Measurements from ENCODE around the gene MOSMO.
"Not testable (repeated sequence)": the region's sequence is repeated elsewhere in the genome, so short reads cannot be mapped to it uniquely, and the experiment has no call there.

MOSMO gene

GRCh38 chr16:22003195-22003594 is 4.7 kb upstream of the MOSMO start:
- DNase-seq: no peak

GRCh38 chr16:22004341-22004740 is 3.6 kb upstream of the MOSMO start:
- no peak for DNase-seq

- no peak for DNase-seq
Observed at GRCh38 chr16:22005746-22006145, 2.2 kb upstream of the MOSMO start.

- no peak for DNase-seq
Observed at GRCh38 chr16:22006636-22007035, 1.3 kb upstream of the MOSMO start.

GRCh38 chr16:22007159-22007508 is 777 bp upstream of the MOSMO start:
- DNase-seq: peak; percentile 42

GRCh38 chr16:22008215-22009059 is 526 bp downstream of the MOSMO start:
- peak; percentile 56 for DNase-seq

GRCh38 chr16:22010902-22011301 is 3.0 kb downstream of the MOSMO start:
- DNase-seq: no peak

- DNase-seq: no peak
Observed at GRCh38 chr16:22012241-22012640, 4.3 kb downstream of the MOSMO start.

GRCh38 chr16:22013486-22013885 is 5.6 kb downstream of the MOSMO start:
- no peak for DNase-seq

- DNase-seq: no peak
Observed at GRCh38 chr16:22014271-22014873, 6.5 kb downstream of the MOSMO start.

- no peak for DNase-seq
Observed at GRCh38 chr16:22016927-22017326, 9.0 kb downstream of the MOSMO start.

- DNase-seq: no peak
Observed at GRCh38 chr16:22018559-22018958, 10.6 kb downstream of the MOSMO start.

GRCh38 chr16:22022151-22022550 is 14.2 kb downstream of the MOSMO start:
- DNase-seq: no peak

- DNase-seq: no peak
Observed at GRCh38 chr16:22023505-22023904, 15.6 kb downstream of the MOSMO start.

GRCh38 chr16:22024785-22025184 is 16.9 kb downstream of the MOSMO start:
- DNase-seq: not testable (repeated sequence)

GRCh38 chr16:22027633-22028032 is 19.7 kb downstream of the MOSMO start:
- no peak for DNase-seq

- no peak for DNase-seq
Observed at GRCh38 chr16:22029632-22030031, 21.7 kb downstream of the MOSMO start.

- DNase-seq: no peak
Observed at GRCh38 chr16:22030087-22030812, 22.3 kb downstream of the MOSMO start.

- DNase-seq: no peak
Observed at GRCh38 chr16:22031483-22032083, 23.7 kb downstream of the MOSMO start.

GRCh38 chr16:22034503-22034902 is 26.6 kb downstream of the MOSMO start:
- no peak for DNase-seq

- no peak for DNase-seq
Observed at GRCh38 chr16:22035153-22035552, 27.2 kb downstream of the MOSMO start.

- DNase-seq: not testable (repeated sequence)
Observed at GRCh38 chr16:22043882-22044281, 36.0 kb downstream of the MOSMO start.

- DNase-seq: not testable (repeated sequence)
Observed at GRCh38 chr16:22045888-22046287, 38.0 kb downstream of the MOSMO start.

GRCh38 chr16:22050963-22051362 is 43.1 kb downstream of the MOSMO start:
- DNase-seq: no peak
